ENCODE measurements around the gene FOXA3.
A peak's percentile ranks its signal among the peaks of the same experiment; 100 is the strongest.

GRCh38 chr19:45883586-45883880 lies 19.4 kb downstream of the FOXA3 start:
- TF ChIP-seq CTCF (IDR thresholded peaks at IDR 0.05) (peak in 1 of 4 experiments; percentile 37), EP300 (IDR thresholded peaks at IDR 0.05) (no peak), POLR2A (IDR thresholded peaks at IDR 0.05) (no peak), POLR2AphosphoS5 (IDR thresholded peaks at IDR 0.05) (no peak)
